Vagina (tissue), 2 donors: ENCODE measurements around the gene SPDYE4. TPM values are rescaled to one million over a fixed set of nuclear protein-coding genes. Genes with fewer than 3 reads are reported as not detected.

Experiments used
- DNase-seq, 2 donors: peaks; one replicate each; pipeline ENCODE4 v3.0.0-alpha.2; 2017; ENCODE audit errors: extremely low spot score in 2 of 2
- H3K27ac ChIP-seq: fragments of 200-600 bp; sonication (generic); one replicate; pipeline ENCODE4 v1.5.1; 2019
- H3K27me3 ChIP-seq: fragments of 200-600 bp; sonication (generic); one replicate; pipeline ENCODE4 v1.5.1; 2019
- H3K36me3 ChIP-seq, 2 donors: fragments of 200-600 bp; sonication (generic); one replicate each; pipeline ENCODE4 v1.5.1; 2017 to 2019
- H3K4me1 ChIP-seq: fragments of 200-600 bp; sonication (generic); one replicate; pipeline ENCODE4 v1.5.1; 2019
- H3K4me3 ChIP-seq, 2 donors: fragments of 200-600 bp; sonication (generic); 1 replicate in 1 of 2; 2 replicates in 1 of 2; pipeline ENCODE4 v1.5.1; 2016 to 2019
- H3K9me3 ChIP-seq: fragments of 200-600 bp; sonication (generic); one replicate; pipeline ENCODE4 v1.5.1; 2019
- POLR2A ChIP-seq, 2 donors: fragments of 450-650 bp; IDR thresholded peaks; one replicate each; pipeline ENCODE4 v1.6.1; 2017; ENCODE audit warnings: antibody characterized with exemption in 2 of 2, mild to moderate bottlenecking in 2 of 2, moderate library complexity in 2 of 2
- POLR2AphosphoS5 ChIP-seq, 2 donors: sonication (generic); formaldehyde crosslinking; IDR thresholded peaks; one replicate each; pipeline ENCODE4 v1.9.0; 2017; ENCODE audit warnings: antibody characterized with exemption in 2 of 2, mild to moderate bottlenecking in 2 of 2, low read depth in 1 of 2; ENCODE audit not compliant: insufficient read depth in 1 of 2
- intact Hi-C: fragments of 100-400 bp; cut with DNase I; formaldehyde crosslinking; loops from one replicate; pipeline ENCODE4 v1.15.1; 2023
- total RNA-seq: library from RNA; depleted of rRNA; stranded (reverse); fragments of >200 nt; gene quantifications from one replicate; pipeline ENCODE4 v1.2.3, GENCODE V29; 2016
- TF ChIP-seq, protein P1 (sequence below), 3 experiments: fragments of 450-650 bp in 2 of 3; fragments of 200-600 bp in 1 of 3; sonication (generic) in 1 of 3; IDR thresholded peaks; one replicate each; pipeline ENCODE4 v1.5.1; 2017 to 2019; ENCODE audit warnings: antibody characterized with exemption in 3 of 3, mild to moderate bottlenecking in 2 of 3, moderate library complexity in 2 of 3

Gene SPDYE4
- total RNA-seq, 1 donor from 2014 or later, result not detected

DNA sequence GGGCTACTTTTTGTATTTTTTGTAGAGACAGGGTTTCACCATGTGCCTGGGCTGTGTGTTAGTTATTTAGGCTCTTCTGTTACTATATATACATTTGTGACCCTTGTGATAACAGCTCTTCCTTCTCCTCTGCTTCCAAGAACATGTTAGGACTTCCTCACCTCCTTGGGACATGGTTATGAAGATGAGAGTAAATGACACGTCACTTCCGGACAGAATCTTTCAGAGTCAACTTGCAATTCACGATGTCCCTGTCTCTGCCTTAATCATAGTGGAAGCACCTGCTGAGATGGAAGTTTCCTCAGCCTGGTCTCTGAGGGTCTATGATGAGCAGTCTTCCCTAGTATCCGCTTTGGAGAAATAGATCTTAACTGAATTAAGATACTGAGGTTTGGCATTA, 56.6 kb downstream of the SPDYE4 start:
- no peak overlapping the region for H3K4me3 ChIP-seq

DNA sequence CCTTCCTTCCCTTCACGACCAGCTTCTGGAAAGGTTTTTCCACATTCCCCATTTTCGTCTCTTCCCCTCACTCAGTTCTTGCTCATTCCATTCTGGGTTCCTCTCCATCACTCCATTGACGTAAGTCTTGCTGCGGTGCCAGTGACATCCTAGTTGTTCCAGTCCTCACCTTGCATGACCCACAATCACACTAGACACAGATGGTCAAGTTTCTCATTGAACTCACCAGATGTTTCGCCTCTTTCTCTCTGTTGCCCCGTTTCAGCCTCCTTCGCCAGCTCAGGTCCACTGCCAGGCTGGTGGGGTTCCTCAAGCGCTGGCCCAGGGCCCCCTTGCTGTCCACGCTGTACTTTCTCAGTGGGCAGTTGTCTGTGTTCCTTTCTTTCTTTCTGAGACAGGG, 57.1 kb downstream of the SPDYE4 start:
- TF ChIP-seq, protein P1, sequence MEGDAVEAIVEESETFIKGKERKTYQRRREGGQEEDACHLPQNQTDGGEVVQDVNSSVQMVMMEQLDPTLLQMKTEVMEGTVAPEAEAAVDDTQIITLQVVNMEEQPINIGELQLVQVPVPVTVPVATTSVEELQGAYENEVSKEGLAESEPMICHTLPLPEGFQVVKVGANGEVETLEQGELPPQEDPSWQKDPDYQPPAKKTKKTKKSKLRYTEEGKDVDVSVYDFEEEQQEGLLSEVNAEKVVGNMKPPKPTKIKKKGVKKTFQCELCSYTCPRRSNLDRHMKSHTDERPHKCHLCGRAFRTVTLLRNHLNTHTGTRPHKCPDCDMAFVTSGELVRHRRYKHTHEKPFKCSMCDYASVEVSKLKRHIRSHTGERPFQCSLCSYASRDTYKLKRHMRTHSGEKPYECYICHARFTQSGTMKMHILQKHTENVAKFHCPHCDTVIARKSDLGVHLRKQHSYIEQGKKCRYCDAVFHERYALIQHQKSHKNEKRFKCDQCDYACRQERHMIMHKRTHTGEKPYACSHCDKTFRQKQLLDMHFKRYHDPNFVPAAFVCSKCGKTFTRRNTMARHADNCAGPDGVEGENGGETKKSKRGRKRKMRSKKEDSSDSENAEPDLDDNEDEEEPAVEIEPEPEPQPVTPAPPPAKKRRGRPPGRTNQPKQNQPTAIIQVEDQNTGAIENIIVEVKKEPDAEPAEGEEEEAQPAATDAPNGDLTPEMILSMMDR (IDR thresholded peaks at IDR 0.05), result no peak
- TF ChIP-seq POLR2A (IDR thresholded peaks at IDR 0.05), result no peak
- no peak for TF ChIP-seq POLR2AphosphoS5 (IDR thresholded peaks at IDR 0.05; ENCODE audit: insufficient read depth in 1 of 2, low read depth in 1 of 2)
- H3K27me3 ChIP-seq, result no peaks in the 10 kb centered on the region
- no peaks in the 10 kb centered on the region for H3K36me3 ChIP-seq
- H3K4me3 ChIP-seq, result no peak overlapping the region
- H3K27ac ChIP-seq, result no peak overlapping the region
- no peak for DNase-seq
- peaks cover 18% of the 10 kb centered on the region for H3K4me1 ChIP-seq
- no peaks in the 10 kb centered on the region for H3K9me3 ChIP-seq
- intact Hi-C loops, result no loop called here

More for the DNA sequence above, 56.6 kb downstream of the SPDYE4 start:
- H3K27ac ChIP-seq, result no peak overlapping the region
- intact Hi-C loops, result no loop called here
- TF ChIP-seq, protein P1 (IDR thresholded peaks at IDR 0.05), result no peak
- TF ChIP-seq POLR2A (IDR thresholded peaks at IDR 0.05) (no peak), POLR2AphosphoS5 (IDR thresholded peaks at IDR 0.05; ENCODE audit: insufficient read depth in 1 of 2, low read depth in 1 of 2) (no peak)
- H3K36me3 ChIP-seq, result no peaks in the 10 kb centered on the region
- H3K9me3 ChIP-seq, result no peaks in the 10 kb centered on the region
- H3K4me1 ChIP-seq, result peaks cover 18% of the 10 kb centered on the region
- H3K27me3 ChIP-seq, result no peaks in the 10 kb centered on the region
- no peak for DNase-seq

Other genes starting within 250 kb of the SPDYE4 start
- gene MYH10, start 127.8 kb downstream of the SPDYE4 start, total RNA-seq, result 34.9 TPM
- not detected for gene CCDC42, start 13.7 kb downstream of the SPDYE4 start, total RNA-seq
- gene MFSD6L, start 40.8 kb upstream of the SPDYE4 start, total RNA-seq, result not detected
- 3.2 TPM for gene PIK3R6, start 109.1 kb upstream of the SPDYE4 start, total RNA-seq
- 10.6 TPM for gene PIK3R5, start 207.2 kb upstream of the SPDYE4 start, total RNA-seq